Stimulated activated CD8-positive, alpha-beta memory T cell treated with anti-CD3 and anti-CD28 coated beads, Interleukin-2, amount 100 ng/mL, for 1 hour (primary cell): Measurements from ENCODE around the gene ZNF580.

ENCODE experiments used
- DNase-seq, 2 donors: peaks; one replicate each; pipeline ENCODE4 v3.0.0-alpha.2; 2020; ENCODE audit warnings: low read depth in 2 of 2

The ZNF580 gene

GRCh38 chr19:55691561-55692481 lies 51.0 kb downstream of the ZNF580 start:
- no peak for DNase-seq

GRCh38 chr19:55692681-55693081 lies 51.9 kb downstream of the ZNF580 start:
- DNase-seq, result no peak
